Measurements from ENCODE around the gene P2RX3. TPM values are rescaled to one million over a fixed set of nuclear protein-coding genes. Genes with fewer than 3 reads are reported as not detected.

P2RX3 gene
- total RNA-seq, 4 donors from 2014 or later, result not detected

- no peak for DNase-seq (ENCODE audit: extremely low spot score)
- no peaks in the 10 kb centered on the region for H3K9me3 ChIP-seq
- TF ChIP-seq POLR2AphosphoS5 (IDR thresholded peaks at IDR 0.05), result no peak
- TF ChIP-seq, protein P1, sequence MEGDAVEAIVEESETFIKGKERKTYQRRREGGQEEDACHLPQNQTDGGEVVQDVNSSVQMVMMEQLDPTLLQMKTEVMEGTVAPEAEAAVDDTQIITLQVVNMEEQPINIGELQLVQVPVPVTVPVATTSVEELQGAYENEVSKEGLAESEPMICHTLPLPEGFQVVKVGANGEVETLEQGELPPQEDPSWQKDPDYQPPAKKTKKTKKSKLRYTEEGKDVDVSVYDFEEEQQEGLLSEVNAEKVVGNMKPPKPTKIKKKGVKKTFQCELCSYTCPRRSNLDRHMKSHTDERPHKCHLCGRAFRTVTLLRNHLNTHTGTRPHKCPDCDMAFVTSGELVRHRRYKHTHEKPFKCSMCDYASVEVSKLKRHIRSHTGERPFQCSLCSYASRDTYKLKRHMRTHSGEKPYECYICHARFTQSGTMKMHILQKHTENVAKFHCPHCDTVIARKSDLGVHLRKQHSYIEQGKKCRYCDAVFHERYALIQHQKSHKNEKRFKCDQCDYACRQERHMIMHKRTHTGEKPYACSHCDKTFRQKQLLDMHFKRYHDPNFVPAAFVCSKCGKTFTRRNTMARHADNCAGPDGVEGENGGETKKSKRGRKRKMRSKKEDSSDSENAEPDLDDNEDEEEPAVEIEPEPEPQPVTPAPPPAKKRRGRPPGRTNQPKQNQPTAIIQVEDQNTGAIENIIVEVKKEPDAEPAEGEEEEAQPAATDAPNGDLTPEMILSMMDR (IDR thresholded peaks at IDR 0.05), result no peak
- no peak for TF ChIP-seq EP300 (IDR thresholded peaks at IDR 0.05)
- TF ChIP-seq POLR2A (IDR thresholded peaks at IDR 0.05; ENCODE audit: low read depth), result no peak
- H3K27me3 ChIP-seq, result no peaks in the 10 kb centered on the region
- peaks cover 2 to 21% (median 12%) of the 10 kb centered on the region in 4 donors for H3K4me1 ChIP-seq
- no peak overlapping the region for H3K27ac ChIP-seq (replicated peaks in 1 of 4)
- intact Hi-C loops (cut with DNase I), result loop anchor here (10.0 kb wide), 2 partner anchors 113 to 303 kb away; partner anchors contain the start of gene YPEL4
- H3K4me3 ChIP-seq, result no peak overlapping the region
- no peaks in the 10 kb centered on the region for H3K36me3 ChIP-seq
- WGBS, result 90% methylated on average over 6 of the region's 6 CpGs
Measured at GRCh38 chr11:57341250-57341808, 3.2 kb downstream of the P2RX3 start.

GRCh38 chr11:57342702-57343101 is 4.5 kb downstream of the P2RX3 start:
- TF ChIP-seq, protein P1 (IDR thresholded peaks at IDR 0.05), result no peak
- TF ChIP-seq EP300 (IDR thresholded peaks at IDR 0.05) (no peak), POLR2AphosphoS5 (IDR thresholded peaks at IDR 0.05) (no peak), POLR2A (IDR thresholded peaks at IDR 0.05; ENCODE audit: low read depth) (no peak)
- Histone ChIP-seq H3K27me3 (no peaks in the 10 kb centered on the region), H3K27ac (replicated peaks in 1 of 4) (no peak overlapping the region), H3K36me3 (no peaks in the 10 kb centered on the region), H3K9me3 (no peaks in the 10 kb centered on the region), H3K4me1 (peaks cover 0 to 17% (median 9%) of the 10 kb centered on the region in 4 donors), H3K4me3 (no peak overlapping the region)
- intact Hi-C loops (cut with DNase I), result loop anchor here (10.0 kb wide), 2 partner anchors 112 to 302 kb away; partner anchors contain the start of gene YPEL4
- WGBS, result 65% methylated on average over 11 of the region's 11 CpGs
- DNase-seq (ENCODE audit: extremely low spot score), result no peak

- no peaks in the 10 kb centered on the region for H3K9me3 ChIP-seq
- intact Hi-C loops (cut with DNase I), result loop anchor here (10.0 kb wide), 2 partner anchors 111 to 301 kb away; partner anchors contain the start of gene YPEL4
- no peak overlapping the region for H3K4me3 ChIP-seq
- 81% methylated on average over 7 of the region's 7 CpGs for WGBS
- no peak overlapping the region for H3K27ac ChIP-seq (replicated peaks in 1 of 4)
- no peaks in the 10 kb centered on the region for H3K27me3 ChIP-seq
- no peak for DNase-seq (ENCODE audit: extremely low spot score)
- TF ChIP-seq POLR2A (IDR thresholded peaks at IDR 0.05; ENCODE audit: low read depth) (no peak), EP300 (IDR thresholded peaks at IDR 0.05) (no peak), POLR2AphosphoS5 (IDR thresholded peaks at IDR 0.05) (no peak)
- TF ChIP-seq, protein P1 (IDR thresholded peaks at IDR 0.05), result no peak
- H3K36me3 ChIP-seq, result no peaks in the 10 kb centered on the region
- peaks cover 0 to 17% (median 9%) of the 10 kb centered on the region in 4 donors for H3K4me1 ChIP-seq
Measured at GRCh38 chr11:57343825-57344224, 5.7 kb downstream of the P2RX3 start.

GRCh38 chr11:57344826-57345225 is 6.7 kb downstream of the P2RX3 start:
- 82% methylated on average over 10 of the region's 10 CpGs for WGBS
- TF ChIP-seq POLR2AphosphoS5 (IDR thresholded peaks at IDR 0.05), result no peak
- no peak for TF ChIP-seq EP300 (IDR thresholded peaks at IDR 0.05)
- TF ChIP-seq, protein P1 (IDR thresholded peaks at IDR 0.05), result no peak
- TF ChIP-seq POLR2A (IDR thresholded peaks at IDR 0.05; ENCODE audit: low read depth), result no peak
- no peak for DNase-seq (ENCODE audit: extremely low spot score)
- intact Hi-C loops (cut with DNase I), result loop anchor here (5.0 to 10.0 kb wide), 4 partner anchors 110 to 300 kb away; partner anchors contain the start of gene YPEL4
- Histone ChIP-seq H3K27ac (replicated peaks in 1 of 4) (no peak overlapping the region), H3K9me3 (no peaks in the 10 kb centered on the region), H3K36me3 (no peaks in the 10 kb centered on the region), H3K4me3 (no peak overlapping the region), H3K27me3 (no peaks in the 10 kb centered on the region), H3K4me1 (peaks cover 3 to 18% (median 12%) of the 10 kb centered on the region in 4 donors)

Data from esophagus muscularis mucosa (tissue), 4 donors.